HepG2 (cell line): ENCODE results near the gene ZDHHC14. TPM values are rescaled to one million over a fixed set of nuclear protein-coding genes. Genes with fewer than 3 reads are reported as not detected.

Source experiments
- FOXA3 ChIP-seq: IDR thresholded peaks from 2 replicates; pipeline ENCODE4 v1.6.1; 2016; ENCODE audit warnings: missing genetic modification reagents, missing compliant biosample characterization
- FOXP1 ChIP-seq, 2 experiments: fragments of 450-650 bp in 1 of 2; IDR thresholded peaks; 2 replicates each; pipeline ENCODE4 v1.6.1; 2017 to 2018; ENCODE audit warnings: antibody characterized with exemption in 1 of 2
- HDAC1 ChIP-seq: sonication (generic); formaldehyde crosslinking; IDR thresholded peaks from 2 replicates; pipeline ENCODE4 v1.5.1; 2020; ENCODE audit warnings: mild to moderate bottlenecking, missing genetic modification reagents
- HNF4G ChIP-seq, 2 experiments: sonication (generic) in 1 of 2; formaldehyde crosslinking in 1 of 2; IDR thresholded peaks; 2 replicates each; pipeline versions ENCODE4 v1.4.0 to v1.6.1; 2011 to 2020; ENCODE audit warnings: borderline replicate concordance in 2 of 2, low read depth in 2 of 2, mild to moderate bottlenecking in 2 of 2, low read length in 1 of 2, missing genetic modification reagents in 1 of 2, moderate library complexity in 1 of 2
- ISL2 ChIP-seq: sonication (generic); formaldehyde crosslinking; IDR thresholded peaks from 2 replicates; pipeline ENCODE4 v1.5.0; 2020; ENCODE audit warnings: missing genetic modification reagents
- MED1 ChIP-seq: sonication (generic); formaldehyde crosslinking; IDR thresholded peaks from 2 replicates; pipeline ENCODE4 v1.4.0; 2020; ENCODE audit warnings: missing genetic modification reagents
- MEIS2 ChIP-seq: sonication (generic); formaldehyde crosslinking; IDR thresholded peaks from 2 replicates; pipeline ENCODE4 v1.9.0; 2021; ENCODE audit warnings: mild to moderate bottlenecking, missing genetic modification reagents
- PITX1 ChIP-seq: sonication (generic); formaldehyde crosslinking; IDR thresholded peaks from 2 replicates; pipeline ENCODE4 v1.5.1; 2020; ENCODE audit warnings: mild to moderate bottlenecking, missing genetic modification reagents
- POLR2AphosphoS2 ChIP-seq: IDR thresholded peaks from 2 replicates; pipeline ENCODE4 v1.6.1; 2011; ENCODE audit warnings: low read depth, low read length, improper control_type of control experiment
- SOX6 ChIP-seq, 2 experiments: fragments of 450-650 bp in 1 of 2; sonication (generic) in 1 of 2; formaldehyde crosslinking in 1 of 2; IDR thresholded peaks; 2 replicates each; pipeline versions ENCODE4 v1.4.0 to v1.6.1; 2017 to 2020; ENCODE audit warnings: antibody characterized with exemption in 1 of 2, mild to moderate bottlenecking in 1 of 2, missing genetic modification reagents in 1 of 2
- STAG1 ChIP-seq: sonication (generic); formaldehyde crosslinking; IDR thresholded peaks from 2 replicates; pipeline ENCODE4 v1.4.0; 2020; ENCODE audit warnings: missing genetic modification reagents
- XBP1 ChIP-seq: sonication (generic); formaldehyde crosslinking; IDR thresholded peaks from 2 replicates; pipeline ENCODE4 v1.5.0; 2020; ENCODE audit warnings: missing genetic modification reagents
- ZBTB38 ChIP-seq: sonication (generic); formaldehyde crosslinking; IDR thresholded peaks from 2 replicates; pipeline ENCODE4 v1.5.1; 2020; ENCODE audit warnings: mild to moderate bottlenecking, missing genetic modification reagents
- ZEB1 ChIP-seq: IDR thresholded peaks from 2 replicates; pipeline ENCODE4 v1.6.1; 2012; ENCODE audit warnings: mild to moderate bottlenecking, low read depth, inconsistent platforms; ENCODE audit not compliant: insufficient replicate concordance
- ZFP36L1 ChIP-seq: sonication (generic); formaldehyde crosslinking; IDR thresholded peaks from 2 replicates; pipeline ENCODE4 v1.8.0; 2022; ENCODE audit warnings: mild to moderate bottlenecking, missing genetic modification reagents, moderate library complexity
- ZNF335 ChIP-seq: sonication (generic); formaldehyde crosslinking; IDR thresholded peaks from 2 replicates; pipeline ENCODE4 v1.4.0; 2020; ENCODE audit warnings: missing genetic modification reagents
- ZNF337 ChIP-seq: sonication (generic); formaldehyde crosslinking; IDR thresholded peaks from 2 replicates; pipeline ENCODE4 v1.5.1; 2020; ENCODE audit warnings: missing genetic modification reagents, low read depth, mild to moderate bottlenecking, borderline replicate concordance
- ZNF841 ChIP-seq: sonication (generic); formaldehyde crosslinking; IDR thresholded peaks from 2 replicates; pipeline ENCODE4 v1.8.1; 2023; ENCODE audit warnings: missing genetic modification reagents, borderline replicate concordance
- polyA plus RNA-seq, 8 experiments: library from polyadenylated mRNA; depleted of rRNA in 3 of 8; stranded (reverse) in 7 of 8; unstranded in 1 of 8; fragments of >200 nt; fragmentation: Illumina TruSeq in 4 of 8; extraction: Trizol in 4 of 8; gene quantifications; 2 replicates each; pipeline versions ENCODE4 v1.2.1 to v1.2.3, GENCODE V29; 2011 to 2016; ENCODE audit warnings: low read depth in 4 of 8, missing spikeins in 1 of 8, mixed read lengths in 1 of 8; ENCODE audit not compliant: insufficient read depth in 1 of 8
- total RNA-seq, 5 experiments: library from RNA; depleted of rRNA; stranded (reverse); fragments of >200 nt; fragmentation: Illumina TruSeq; extraction: Trizol; gene quantifications; 2 replicates each; pipeline ENCODE4 v1.2.3, GENCODE V29; 2016; ENCODE audit warnings: low read depth in 1 of 5
- TF ChIP-seq, protein P1 (sequence below): sonication (generic); formaldehyde crosslinking; IDR thresholded peaks from 2 replicates; pipeline ENCODE4 v1.5.0; 2020; ENCODE audit warnings: mild to moderate bottlenecking, missing genetic modification reagents, moderate library complexity
- TF ChIP-seq, protein P2 (sequence below): IDR thresholded peaks from 2 replicates; pipeline ENCODE4 v1.6.1; 2016; ENCODE audit warnings: low read depth
- TF ChIP-seq, protein P3 (sequence below): sonication (generic); formaldehyde crosslinking; IDR thresholded peaks from 2 replicates; pipeline ENCODE4 v1.8.1; 2023; ENCODE audit warnings: missing genetic modification reagents, mild to moderate bottlenecking, borderline replicate concordance
- TF ChIP-seq, protein P4 (sequence below): IDR thresholded peaks from 2 replicates; pipeline ENCODE4 v1.6.1; 2016; ENCODE audit warnings: missing biosample characterization, missing genetic modification reagents, low read depth
- TF ChIP-seq, protein P5 (sequence below): sonication (generic); formaldehyde crosslinking; IDR thresholded peaks from 2 replicates; pipeline ENCODE4 v1.4.0; 2020; ENCODE audit warnings: missing genetic modification reagents; ENCODE audit errors: not compliant biosample characterization

ZDHHC14 gene
- total and polyA plus RNA-seq, 2 of the 13 experiments (the other 11 are each of a cell fraction or from before 2014, with no cell fraction given) = 3.7 to 9.5 TPM

DNA sequence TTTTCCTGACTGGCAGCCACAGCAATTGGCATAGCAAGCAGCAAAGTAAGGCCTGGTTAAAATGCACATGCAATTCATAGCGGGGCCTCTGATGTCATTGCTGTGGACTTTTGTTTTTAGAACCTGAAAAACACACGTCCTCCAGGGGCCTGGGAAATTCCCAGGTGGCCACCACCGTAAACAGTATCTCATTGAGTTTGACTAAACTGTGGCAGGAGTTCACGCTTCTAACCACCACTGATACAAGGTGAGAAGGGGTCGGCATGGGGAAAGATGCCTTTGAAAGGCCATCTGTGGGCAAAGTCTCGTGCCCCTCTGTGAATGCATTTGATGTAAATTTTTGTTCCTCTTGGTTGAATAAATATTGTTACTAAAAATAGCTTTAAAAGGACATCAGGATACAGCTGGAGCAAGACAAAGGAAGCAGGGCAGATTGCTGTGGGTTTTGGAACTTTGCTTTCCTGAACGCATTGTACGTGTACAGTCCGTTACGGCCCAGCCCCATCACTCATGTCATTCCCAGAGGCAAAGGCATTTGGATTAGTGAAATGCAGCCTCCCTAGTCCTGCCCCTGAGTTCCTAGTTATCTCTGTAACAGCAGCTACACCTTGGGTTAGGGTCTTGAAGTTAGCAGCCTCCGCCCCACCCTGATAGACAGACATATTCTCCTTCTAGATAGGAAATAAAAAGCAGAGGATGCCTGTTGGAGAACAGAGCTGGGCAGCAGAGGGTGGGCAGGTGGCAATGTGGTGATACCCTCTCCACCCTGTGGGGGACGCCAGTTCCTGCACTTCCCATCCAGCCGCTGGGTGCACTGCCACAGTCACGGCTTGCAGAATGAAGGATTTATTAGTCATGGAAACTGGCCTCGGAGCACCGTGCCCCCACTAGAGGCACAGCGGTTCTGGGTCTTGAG, 80.3 kb downstream of the ZDHHC14 start (continued):
- TF ChIP-seq, protein P1, sequence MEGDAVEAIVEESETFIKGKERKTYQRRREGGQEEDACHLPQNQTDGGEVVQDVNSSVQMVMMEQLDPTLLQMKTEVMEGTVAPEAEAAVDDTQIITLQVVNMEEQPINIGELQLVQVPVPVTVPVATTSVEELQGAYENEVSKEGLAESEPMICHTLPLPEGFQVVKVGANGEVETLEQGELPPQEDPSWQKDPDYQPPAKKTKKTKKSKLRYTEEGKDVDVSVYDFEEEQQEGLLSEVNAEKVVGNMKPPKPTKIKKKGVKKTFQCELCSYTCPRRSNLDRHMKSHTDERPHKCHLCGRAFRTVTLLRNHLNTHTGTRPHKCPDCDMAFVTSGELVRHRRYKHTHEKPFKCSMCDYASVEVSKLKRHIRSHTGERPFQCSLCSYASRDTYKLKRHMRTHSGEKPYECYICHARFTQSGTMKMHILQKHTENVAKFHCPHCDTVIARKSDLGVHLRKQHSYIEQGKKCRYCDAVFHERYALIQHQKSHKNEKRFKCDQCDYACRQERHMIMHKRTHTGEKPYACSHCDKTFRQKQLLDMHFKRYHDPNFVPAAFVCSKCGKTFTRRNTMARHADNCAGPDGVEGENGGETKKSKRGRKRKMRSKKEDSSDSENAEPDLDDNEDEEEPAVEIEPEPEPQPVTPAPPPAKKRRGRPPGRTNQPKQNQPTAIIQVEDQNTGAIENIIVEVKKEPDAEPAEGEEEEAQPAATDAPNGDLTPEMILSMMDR (CRISPR knock-in tag) = peak; percentile 43
- TF ChIP-seq PITX1 (CRISPR knock-in tag) (peak; percentile 43; the same call in 1 of the 2 replicates), FOXP1 (IDR thresholded peaks at IDR 0.05) (no peak), FOXP1 (CRISPR knock-in tag; IDR thresholded peaks at IDR 0.05) (0 out of 2 replicates have a peak, but pooled peaks have one; percentile 15), MED1 (CRISPR knock-in tag) (peak; percentile 47; the same call in 1 of the 2 replicates), MEIS2 (CRISPR knock-in tag) (peak; percentile 47; the same call in 1 of the 2 replicates), FOXA3 (CRISPR knock-in tag) (no peak), ZNF337 (CRISPR knock-in tag) (no peak), ZFP36L1 (0 out of 2 replicates have a peak, but pooled peaks have one; percentile 6), HNF4G (IDR thresholded peaks at IDR 0.05; ENCODE audit: borderline replicate concordance, low read depth, low read length) (no peak), HNF4G (CRISPR knock-in tag; IDR thresholded peaks at IDR 0.05; ENCODE audit: borderline replicate concordance, low read depth) (0 out of 2 replicates have a peak, but pooled peaks have one; percentile 23), POLR2AphosphoS2 (no peak), XBP1 (no peak), ZNF335 (CRISPR knock-in tag) (no peak), ISL2 (no peak), ZEB1 (no peak), ZBTB38 (CRISPR knock-in tag) (peak; percentile 99), STAG1 (CRISPR knock-in tag) (peak; percentile 44), ZNF841 (CRISPR knock-in tag) (no peak), SOX6 (IDR thresholded peaks at IDR 0.05) (no peak), SOX6 (CRISPR knock-in tag; IDR thresholded peaks at IDR 0.05) (0 out of 2 replicates have a peak, but pooled peaks have one; percentile 18), HDAC1 (CRISPR knock-in tag) (peak; percentile 20; the same call in 1 of the 2 replicates)
- TF ChIP-seq, protein P2, sequence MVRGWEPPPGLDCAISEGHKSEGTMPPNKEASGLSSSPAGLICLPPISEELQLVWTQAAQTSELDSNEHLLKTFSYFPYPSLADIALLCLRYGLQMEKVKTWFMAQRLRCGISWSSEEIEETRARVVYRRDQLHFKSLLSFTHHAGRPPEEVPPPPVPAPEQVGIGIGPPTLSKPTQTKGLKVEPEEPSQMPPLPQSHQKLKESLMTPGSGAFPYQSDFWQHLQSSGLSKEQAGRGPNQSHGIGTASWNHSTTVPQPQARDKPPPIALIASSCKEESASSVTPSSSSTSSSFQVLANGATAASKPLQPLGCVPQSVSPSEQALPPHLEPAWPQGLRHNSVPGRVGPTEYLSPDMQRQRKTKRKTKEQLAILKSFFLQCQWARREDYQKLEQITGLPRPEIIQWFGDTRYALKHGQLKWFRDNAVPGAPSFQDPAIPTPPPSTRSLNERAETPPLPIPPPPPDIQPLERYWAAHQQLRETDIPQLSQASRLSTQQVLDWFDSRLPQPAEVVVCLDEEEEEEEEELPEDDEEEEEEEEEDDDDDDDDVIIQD (CRISPR knock-in tag) = 0 out of 2 replicates have a peak, but pooled peaks have one; percentile 22
- TF ChIP-seq, protein P3, sequence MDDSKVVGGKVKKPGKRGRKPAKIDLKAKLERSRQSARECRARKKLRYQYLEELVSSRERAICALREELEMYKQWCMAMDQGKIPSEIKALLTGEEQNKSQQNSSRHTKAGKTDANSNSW (CRISPR knock-in tag) = no peak
- TF ChIP-seq, protein P4, sequence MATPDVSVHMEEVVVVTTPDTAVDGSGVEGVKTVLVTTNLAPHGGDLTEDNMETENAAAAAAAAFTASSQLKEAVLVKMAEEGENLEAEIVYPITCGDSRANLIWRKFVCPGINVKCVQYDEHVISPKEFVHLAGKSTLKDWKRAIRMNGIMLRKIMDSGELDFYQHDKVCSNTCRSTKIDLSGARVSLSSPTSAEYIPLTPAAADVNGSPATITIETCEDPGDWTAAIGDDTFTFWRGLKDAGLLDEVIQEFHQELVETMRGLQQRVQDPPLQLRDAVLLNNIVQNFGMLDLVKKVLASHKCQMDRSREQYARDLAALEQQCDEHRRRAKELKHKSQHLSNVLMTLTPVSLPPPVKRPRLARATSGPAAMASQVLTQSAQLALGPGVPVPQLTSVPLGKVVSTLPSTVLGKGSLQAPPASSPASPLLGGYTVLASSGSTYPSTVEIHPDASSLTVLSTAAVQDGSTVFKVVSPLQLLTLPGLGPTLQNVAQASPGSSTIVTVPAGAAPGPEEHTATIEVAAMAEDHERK = no peak
- TF ChIP-seq, protein P5, sequence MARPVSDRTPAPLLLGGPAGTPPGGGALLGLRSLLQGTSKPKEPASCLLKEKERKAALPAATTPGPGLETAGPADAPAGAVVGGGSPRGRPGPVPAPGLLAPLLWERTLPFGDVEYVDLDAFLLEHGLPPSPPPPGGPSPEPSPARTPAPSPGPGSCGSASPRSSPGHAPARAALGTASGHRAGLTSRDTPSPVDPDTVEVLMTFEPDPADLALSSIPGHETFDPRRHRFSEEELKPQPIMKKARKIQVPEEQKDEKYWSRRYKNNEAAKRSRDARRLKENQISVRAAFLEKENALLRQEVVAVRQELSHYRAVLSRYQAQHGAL = no peak
